Measurements from ENCODE around the gene LIN9. TPM values are rescaled to one million over a fixed set of nuclear protein-coding genes. Genes with fewer than 3 reads are reported as not detected.
A peak's percentile ranks its signal among the peaks of the same experiment; 100 is the strongest.

Gene LIN9
- polyA plus RNA-seq, 6 donors from 2014 or later, result 2.7 to 7.0 (median 4.7) TPM

DNA sequence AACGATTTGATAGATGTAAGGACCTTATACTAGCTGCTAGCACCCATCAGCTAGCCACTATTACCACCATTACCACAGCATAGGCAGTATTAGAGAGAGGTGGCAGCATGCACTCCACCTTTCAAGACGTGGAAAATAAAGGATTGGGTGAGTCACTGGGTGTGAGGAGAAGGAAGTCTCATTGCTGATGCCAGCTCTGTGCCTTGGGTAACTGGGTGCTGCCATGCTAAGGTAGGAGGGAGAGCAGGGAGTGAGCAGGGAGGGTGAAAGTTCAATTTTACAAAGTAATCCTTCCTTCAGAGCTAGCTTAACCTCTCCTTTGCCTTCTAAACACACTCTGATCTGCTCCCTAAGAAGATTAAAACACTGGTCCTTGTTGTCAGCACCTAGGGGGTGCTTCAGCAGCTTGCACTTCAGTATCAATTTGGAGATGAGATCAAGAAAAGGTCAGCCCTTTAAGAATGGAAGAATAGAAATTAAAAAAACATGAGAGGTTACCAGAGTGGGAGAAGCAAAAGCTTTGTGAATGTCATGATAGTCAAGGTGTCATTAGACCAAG lies 1.8 kb upstream of the LIN9 start:
- Mint-ChIP-seq H3K27ac (no peak overlapping the region), H3K4me3 (peak overlapping the region in 6 of 8 donors; percentile 55 to 89 (median 82)), H3K9me3 (no peaks in the 10 kb centered on the region), H3K27me3 (peaks cover 0 to 8% (median 7%) of the 10 kb centered on the region in 3 donors), H3K36me3 (no peaks in the 10 kb centered on the region), H3K4me1 (peaks cover 7 to 14% (median 14%) of the 10 kb centered on the region in 3 donors)
- no peak for ATAC-seq (ENCODE audit: low read depth in 2 of 2)
- DNase-seq, result no peak

DNA sequence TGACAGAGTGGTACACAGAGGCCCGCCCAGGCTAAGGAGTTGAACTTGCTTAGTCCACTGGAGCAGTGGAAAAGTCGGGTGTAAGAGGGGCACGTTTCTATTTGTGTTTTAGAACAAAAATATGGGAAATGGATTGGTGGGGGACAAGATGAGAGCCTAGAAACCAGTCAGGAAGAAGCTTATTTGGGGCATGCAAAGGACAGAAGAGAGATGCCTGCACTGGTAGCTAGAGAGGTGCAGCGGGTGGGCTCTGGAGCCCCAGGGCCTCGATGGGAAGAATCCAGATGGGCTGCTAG lies 1.2 kb upstream of the LIN9 start:
- DNase-seq, result no peak
- Mint-ChIP-seq H3K27me3 (peaks cover 0 to 8% (median 7%) of the 10 kb centered on the region in 3 donors), H3K4me1 (peaks cover 10 to 17% (median 14%) of the 10 kb centered on the region in 3 donors), H3K36me3 (no peaks in the 10 kb centered on the region), H3K9me3 (no peaks in the 10 kb centered on the region), H3K4me3 (peak overlapping the region in 7 of 8 donors; percentile 77 to 89 (median 83)), H3K27ac (peak overlapping the region in 1 of 6 donors; percentile 11)
- no peak for ATAC-seq (ENCODE audit: low read depth in 2 of 2)

DNA sequence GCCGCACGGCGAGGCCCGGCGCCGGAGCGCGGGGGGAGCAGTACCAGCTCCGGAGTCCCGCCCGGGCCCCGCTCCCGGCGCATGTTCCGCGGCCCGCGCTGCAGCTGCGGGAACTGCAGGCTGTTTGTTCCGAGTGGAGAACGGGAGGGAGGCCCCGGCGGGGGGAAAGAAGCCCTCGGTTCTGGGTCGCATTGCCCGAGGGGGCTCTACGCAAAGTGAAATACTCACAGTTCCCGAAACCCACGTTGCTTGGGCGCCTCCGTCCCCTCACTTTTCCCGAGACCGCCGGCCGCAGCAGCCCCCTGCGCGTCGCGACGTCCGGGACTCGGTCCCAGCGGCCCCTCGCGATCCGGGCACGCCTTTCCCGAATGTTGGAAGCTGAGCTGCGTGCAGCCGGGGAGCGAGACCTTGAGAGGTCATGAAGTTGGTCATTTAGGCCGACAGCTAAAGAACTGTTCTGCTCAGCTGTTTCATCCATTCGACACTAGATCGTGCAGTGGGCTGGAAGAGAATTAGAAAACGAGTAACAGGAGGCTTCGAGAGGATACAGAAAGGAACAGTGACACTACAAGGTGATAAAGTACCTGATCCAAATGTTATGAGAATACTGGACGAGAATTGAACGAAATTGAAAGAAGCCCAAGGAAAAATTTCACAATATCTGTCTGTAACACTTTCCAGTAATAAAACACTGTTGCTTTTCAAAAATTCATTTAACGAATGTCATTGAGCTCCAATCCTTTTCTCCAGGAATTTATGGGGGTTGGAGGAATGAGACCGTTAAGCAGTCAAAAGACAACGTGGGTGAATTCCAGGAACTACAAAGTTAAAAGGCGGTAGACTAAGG lies 657 bp upstream of the LIN9 start:
- peak overlapping the region in 3 of 6 donors; percentile 11 to 75 (median 47) for H3K27ac Mint-ChIP-seq
- peaks cover 10 to 19% (median 14%) of the 10 kb centered on the region in 3 donors for H3K4me1 Mint-ChIP-seq
- peak overlapping the region; percentile 77 to 89 (median 82) for H3K4me3 Mint-ChIP-seq
- H3K9me3 Mint-ChIP-seq, result no peaks in the 10 kb centered on the region
- H3K27me3 Mint-ChIP-seq, result peaks cover 0 to 8% (median 7%) of the 10 kb centered on the region in 3 donors
- DNase-seq (no peak), ATAC-seq (ENCODE audit: low read depth in 2 of 2) (peak; percentile 56 to 58)
- H3K36me3 Mint-ChIP-seq, result no peaks in the 10 kb centered on the region

DNA sequence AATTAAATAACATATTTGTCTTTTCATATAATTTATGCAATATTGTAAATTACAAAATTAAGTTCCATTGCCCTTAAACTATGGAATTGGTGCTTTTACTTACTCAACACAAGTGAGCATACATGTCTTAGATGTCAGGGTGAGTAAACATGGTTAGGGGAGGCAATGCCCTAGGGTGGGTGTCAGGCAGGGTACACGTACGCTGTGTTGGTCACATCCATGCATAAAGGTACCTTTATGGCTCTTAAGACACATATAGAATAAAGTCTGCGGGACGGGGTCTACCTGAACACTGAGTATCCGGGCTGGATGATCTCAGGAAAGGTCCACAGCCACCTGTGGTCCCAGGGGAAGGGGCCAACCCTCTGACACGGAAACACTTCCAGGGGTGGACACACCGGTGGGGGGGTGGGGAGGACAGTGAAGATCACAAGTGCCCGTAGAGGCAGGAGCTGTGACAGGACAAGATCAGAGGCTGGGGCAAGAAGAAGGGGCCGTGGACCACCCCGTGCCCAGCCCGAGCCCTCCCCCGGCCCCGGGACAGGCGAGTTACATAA lies 720 bp downstream of the LIN9 start:
- Mint-ChIP-seq H3K36me3 (no peaks in the 10 kb centered on the region), H3K4me1 (peaks cover 10 to 24% (median 14%) of the 10 kb centered on the region in 3 donors), H3K4me3 (peak overlapping the region; percentile 83 to 95 (median 92)), H3K27ac (peak overlapping the region in 5 of 6 donors; percentile 47 to 89 (median 63)), H3K27me3 (peaks cover 0 to 8% (median 7%) of the 10 kb centered on the region in 3 donors), H3K9me3 (no peaks in the 10 kb centered on the region)
- DNase-seq, result no peak
- ATAC-seq (ENCODE audit: low read depth in 2 of 2), result peak in 1 of 2 donors; percentile 1

DNA sequence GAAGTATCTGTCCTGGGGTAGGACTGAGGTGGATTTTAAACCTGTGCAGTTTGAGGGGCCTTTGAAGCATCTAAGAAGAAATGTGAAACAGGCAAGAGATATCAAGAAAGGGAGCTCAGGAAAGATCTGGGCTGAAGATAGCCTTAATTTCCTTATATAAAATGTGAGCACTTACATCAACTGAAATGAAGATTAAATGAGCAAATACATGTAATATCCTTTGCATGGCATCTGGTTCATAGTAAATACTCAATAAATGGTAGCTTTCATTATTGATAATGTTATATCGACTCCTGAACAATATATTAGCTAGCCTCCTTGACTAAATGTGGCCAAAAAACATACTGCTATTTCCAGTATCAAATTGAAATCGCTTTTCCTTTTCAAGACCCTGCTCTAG lies 2.5 kb downstream of the LIN9 start:
- H3K9me3 Mint-ChIP-seq, result no peaks in the 10 kb centered on the region
- peak overlapping the region in 1 of 8 donors; percentile 75 for H3K4me3 Mint-ChIP-seq

DNA sequence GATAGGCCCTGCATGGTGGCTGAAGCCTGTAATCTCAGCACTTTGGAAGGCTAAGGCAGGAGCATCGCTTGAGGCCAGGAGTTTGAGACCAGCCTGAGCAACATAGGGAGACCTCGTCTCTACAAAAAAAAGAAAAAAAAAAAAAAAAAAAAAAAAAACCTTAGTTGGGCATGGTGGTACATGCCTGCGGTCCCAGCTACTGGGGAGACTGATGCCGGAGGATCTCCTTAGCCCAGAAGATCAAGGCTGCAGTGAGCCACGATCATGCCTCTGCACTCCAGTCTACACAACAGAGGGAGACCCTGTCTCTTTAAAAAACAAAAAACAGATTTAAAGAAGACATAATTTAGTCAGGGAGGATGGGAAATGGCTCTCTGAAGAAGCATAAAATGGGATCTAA lies 3.8 kb downstream of the LIN9 start:
- DNase-seq (no peak), ATAC-seq (ENCODE audit: low read depth in 2 of 2) (no peak)
- Mint-ChIP-seq H3K4me1 (peaks cover 15 to 33% (median 18%) of the 10 kb centered on the region in 3 donors), H3K4me3 (peak overlapping the region in 1 of 8 donors; percentile 75), H3K9me3 (no peaks in the 10 kb centered on the region), H3K27ac (peak overlapping the region in 1 of 6 donors; percentile 75), H3K36me3 (no peaks in the 10 kb centered on the region), H3K27me3 (no peaks in the 10 kb centered on the region)

More for the DNA sequence above, 2.5 kb downstream of the LIN9 start:
- Mint-ChIP-seq H3K27me3 (peaks cover 0 to 8% (median 7%) of the 10 kb centered on the region in 3 donors), H3K27ac (peak overlapping the region in 1 of 6 donors; percentile 7), H3K36me3 (no peaks in the 10 kb centered on the region), H3K4me1 (peaks cover 15 to 33% (median 18%) of the 10 kb centered on the region in 3 donors)
- ATAC-seq (ENCODE audit: low read depth in 2 of 2) (no peak), DNase-seq (no peak)

DNA sequence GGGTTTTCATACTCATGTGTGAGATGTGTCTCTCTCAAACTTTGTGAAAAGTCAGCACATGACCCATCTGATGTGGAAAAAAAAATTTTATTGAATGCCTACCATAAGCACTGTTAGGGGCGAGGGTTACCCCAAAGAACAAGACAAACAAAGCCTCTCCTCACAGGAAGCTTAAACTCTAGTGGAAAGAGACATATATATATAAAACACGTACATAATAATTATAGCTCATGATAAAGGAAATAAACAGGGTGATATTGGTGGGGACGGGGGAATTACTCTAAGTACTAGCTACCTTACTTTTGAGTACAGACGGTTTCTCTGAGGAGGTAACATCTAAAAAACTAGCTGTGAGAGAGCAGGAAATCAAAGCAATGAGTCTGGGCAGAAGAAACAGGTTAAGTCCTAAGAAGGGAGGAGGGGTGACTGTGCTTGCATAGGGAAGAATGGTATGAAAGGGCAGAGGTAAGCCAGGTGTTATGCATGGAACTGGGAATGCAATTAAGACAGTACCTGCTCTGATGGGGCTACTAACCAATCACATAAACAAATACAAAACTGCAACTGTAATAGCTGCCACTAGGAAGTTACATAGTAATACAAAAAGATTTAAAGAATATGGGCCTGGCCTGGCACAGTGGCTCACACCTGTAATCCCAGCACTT lies 4.5 kb downstream of the LIN9 start:
- ATAC-seq (ENCODE audit: low read depth in 2 of 2) (no peak), DNase-seq (no peak)
- H3K27me3 Mint-ChIP-seq, result no peaks in the 10 kb centered on the region
- H3K27ac Mint-ChIP-seq, result no peak overlapping the region
- peaks cover 10 to 25% (median 16%) of the 10 kb centered on the region in 3 donors for H3K4me1 Mint-ChIP-seq
- H3K9me3 Mint-ChIP-seq, result no peaks in the 10 kb centered on the region
- no peaks in the 10 kb centered on the region for H3K36me3 Mint-ChIP-seq
- H3K4me3 Mint-ChIP-seq, result peak overlapping the region in 1 of 8 donors; percentile 42

DNA sequence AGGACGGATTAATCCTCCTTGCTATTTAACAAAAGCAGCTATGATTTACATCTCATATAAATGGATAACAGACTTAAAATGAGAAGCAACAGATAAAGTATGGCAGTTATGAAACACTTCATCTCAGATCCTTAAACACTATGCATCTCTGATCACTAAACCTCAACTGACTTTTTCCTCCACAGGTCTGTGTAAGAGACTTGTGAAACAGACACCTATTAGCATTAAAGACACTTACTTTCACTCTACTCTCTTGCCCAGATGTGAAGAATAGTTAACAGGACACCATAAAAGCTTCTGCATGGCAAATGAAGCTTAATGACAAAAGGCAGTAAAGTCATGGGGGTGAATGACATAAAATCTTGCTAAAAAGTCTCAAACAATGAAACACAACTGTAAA lies 6.2 kb downstream of the LIN9 start:
- no peaks in the 10 kb centered on the region for H3K9me3 Mint-ChIP-seq
- H3K36me3 Mint-ChIP-seq, result peaks cover 0 to 4% of the 10 kb centered on the region in 2 donors
- no peaks in the 10 kb centered on the region for H3K27me3 Mint-ChIP-seq
- H3K4me1 Mint-ChIP-seq, result peaks cover 10 to 22% (median 11%) of the 10 kb centered on the region in 3 donors
- peak overlapping the region in 1 of 6 donors; percentile 1 for H3K27ac Mint-ChIP-seq
- ATAC-seq (ENCODE audit: low read depth in 2 of 2) (no peak), DNase-seq (no peak)
- H3K4me3 Mint-ChIP-seq, result no peak overlapping the region

DNA sequence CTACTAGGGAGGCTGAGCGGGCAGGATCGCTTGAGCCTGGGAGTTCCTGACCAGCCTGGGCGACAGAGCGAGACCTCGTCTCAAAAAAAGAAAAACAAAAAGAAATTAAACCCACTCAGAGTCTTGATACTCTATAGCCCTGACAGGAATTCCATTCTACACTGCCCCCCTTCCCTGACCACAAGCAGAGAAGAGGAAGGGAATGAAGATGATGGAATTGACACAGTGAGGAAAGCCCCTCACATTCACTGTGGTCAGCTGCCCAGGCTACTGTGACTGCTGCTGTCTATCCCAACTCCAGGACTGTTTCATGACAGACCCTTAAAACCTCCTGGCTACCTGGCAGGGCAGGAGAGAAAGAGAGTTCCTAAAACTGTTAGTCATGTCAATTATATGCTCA lies 12.1 kb downstream of the LIN9 start:
- no peak overlapping the region for H3K4me3 Mint-ChIP-seq
- H3K4me1 Mint-ChIP-seq, result no peaks in the 10 kb centered on the region
- H3K27ac Mint-ChIP-seq, result peak overlapping the region in 1 of 6 donors; percentile 59
- no peak for ATAC-seq (ENCODE audit: low read depth in 2 of 2)
- no peaks in the 10 kb centered on the region for H3K9me3 Mint-ChIP-seq
- DNase-seq, result no peak
- H3K36me3 Mint-ChIP-seq, result peaks cover 0 to 20% of the 10 kb centered on the region in 2 donors
- H3K27me3 Mint-ChIP-seq, result no peaks in the 10 kb centered on the region

DNA sequence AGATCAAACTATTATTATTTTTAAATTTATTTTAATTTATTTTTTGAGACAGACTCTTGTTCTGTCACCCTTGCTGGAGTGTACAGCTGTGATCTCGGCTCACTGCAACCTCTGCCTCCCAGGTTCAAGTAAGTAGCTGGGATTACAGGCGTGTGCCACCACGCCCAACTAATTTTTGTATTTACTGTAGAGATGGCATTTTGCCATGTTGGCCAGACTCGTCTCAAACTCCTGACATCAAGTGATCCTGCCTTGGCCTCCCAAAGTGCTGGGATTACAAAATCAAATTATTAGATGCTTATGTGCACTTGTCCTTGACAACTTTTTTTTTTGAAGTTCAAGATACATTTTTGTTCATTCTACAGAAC lies 15.4 kb downstream of the LIN9 start:
- Mint-ChIP-seq H3K4me3 (no peak overlapping the region), H3K36me3 (peaks cover 0 to 20% of the 10 kb centered on the region in 2 donors), H3K27me3 (no peaks in the 10 kb centered on the region), H3K9me3 (no peaks in the 10 kb centered on the region), H3K4me1 (no peaks in the 10 kb centered on the region), H3K27ac (no peak overlapping the region)
- ATAC-seq (ENCODE audit: low read depth in 2 of 2), result no peak
- DNase-seq, result no peak

DNA sequence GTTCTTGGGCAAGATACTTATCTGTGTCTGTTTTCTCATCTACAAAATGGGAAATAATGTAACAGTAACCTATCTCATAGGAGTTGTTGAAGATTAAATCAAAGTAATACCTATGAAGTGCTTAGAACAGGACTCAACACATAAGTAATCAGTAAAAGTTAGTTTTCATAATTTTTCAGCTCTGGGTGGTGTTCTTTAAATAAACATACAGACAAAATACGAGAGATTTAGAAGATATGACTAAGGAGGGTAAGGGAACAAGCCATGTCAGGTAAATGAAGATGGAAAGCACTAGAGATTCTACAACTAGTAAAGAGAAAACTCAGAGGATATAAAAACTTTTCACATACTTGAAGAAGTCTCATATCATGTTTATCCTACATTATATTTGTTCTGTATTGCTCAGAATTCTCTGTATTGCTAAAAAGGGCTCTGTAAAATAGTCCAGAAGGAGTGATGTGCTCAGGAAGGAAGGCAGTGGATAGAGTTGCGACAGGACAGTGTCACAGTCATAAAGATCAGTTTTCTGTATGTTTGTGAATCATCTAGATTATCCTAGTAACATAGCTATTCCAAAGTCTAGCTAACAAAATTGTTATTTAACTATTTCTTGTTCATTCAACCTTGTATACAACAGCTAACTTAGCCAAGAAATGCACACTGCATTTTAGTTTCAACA lies 16.0 kb downstream of the LIN9 start:
- H3K4me1 Mint-ChIP-seq, result no peaks in the 10 kb centered on the region
- DNase-seq (no peak), ATAC-seq (ENCODE audit: low read depth in 2 of 2) (no peak)
- no peaks in the 10 kb centered on the region for H3K27me3 Mint-ChIP-seq
- H3K9me3 Mint-ChIP-seq, result no peaks in the 10 kb centered on the region
- no peak overlapping the region for H3K4me3 Mint-ChIP-seq
- H3K27ac Mint-ChIP-seq, result peak overlapping the region in 1 of 6 donors; percentile 72
- H3K36me3 Mint-ChIP-seq, result peaks cover 0 to 19% of the 10 kb centered on the region in 2 donors

DNA sequence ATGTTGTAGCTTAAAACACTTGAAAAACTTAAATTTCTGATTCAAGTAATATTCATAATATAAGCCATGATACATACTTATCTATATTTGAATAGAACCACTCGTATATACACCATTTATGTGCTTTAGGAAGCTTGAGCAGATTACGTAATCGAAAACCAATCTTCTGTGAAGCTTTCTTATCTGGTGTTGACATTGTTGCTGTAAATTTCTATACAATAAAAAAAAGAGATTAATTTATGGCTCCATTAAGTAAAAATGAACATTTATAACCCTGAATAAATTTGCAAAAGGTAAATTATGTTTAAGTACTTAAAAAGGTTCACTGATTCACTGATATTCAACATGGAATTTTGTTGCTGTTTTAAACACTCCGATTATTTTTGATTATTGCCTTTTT lies 21.4 kb downstream of the LIN9 start:
- Mint-ChIP-seq H3K9me3 (no peaks in the 10 kb centered on the region), H3K27ac (no peak overlapping the region), H3K36me3 (peaks cover 0 to 4% of the 10 kb centered on the region in 2 donors), H3K4me3 (no peak overlapping the region), H3K27me3 (no peaks in the 10 kb centered on the region), H3K4me1 (no peaks in the 10 kb centered on the region)
- DNase-seq, result no peak
- ATAC-seq (ENCODE audit: low read depth in 2 of 2), result no peak

DNA sequence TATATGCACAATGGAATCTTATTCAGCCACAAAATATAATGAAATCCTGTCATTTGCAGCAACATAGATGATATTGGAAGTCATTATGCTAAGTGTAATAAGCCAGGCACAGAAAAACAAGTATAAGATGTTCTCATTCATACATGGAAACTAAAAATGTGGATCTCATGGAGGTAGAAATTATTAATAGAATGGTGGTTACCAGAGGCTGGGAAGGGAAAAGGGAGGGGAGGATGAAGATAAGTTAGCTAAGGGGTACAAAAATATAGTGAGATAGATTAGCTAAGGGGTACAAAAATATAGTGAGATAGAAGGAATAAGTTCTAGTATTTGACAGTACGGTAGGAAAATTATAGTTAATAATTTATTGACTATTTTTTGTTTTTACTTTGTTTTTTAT lies 27.9 kb downstream of the LIN9 start:
- Mint-ChIP-seq H3K4me1 (peaks cover 5 to 14% (median 7%) of the 10 kb centered on the region in 3 donors), H3K27me3 (no peaks in the 10 kb centered on the region), H3K36me3 (peaks cover 0 to 8% of the 10 kb centered on the region in 2 donors), H3K9me3 (no peaks in the 10 kb centered on the region), H3K27ac (peak overlapping the region in 1 of 6 donors; percentile 16), H3K4me3 (no peak overlapping the region)
- ATAC-seq (ENCODE audit: low read depth in 2 of 2) (no peak), DNase-seq (no peak)

All from naive B cell (primary cell).